ENCODE measurements around the gene CAMSAP1. TPM values are rescaled to one million over a fixed set of nuclear protein-coding genes. Genes with fewer than 3 reads are reported as not detected.

CAMSAP1 gene
- total RNA-seq, 1 experiment from 2014 or later = 24.8 TPM

- ATAC-seq = no peak
- Histone ChIP-seq H3K9me3 (ENCODE audit: control insufficient read depth, insufficient read depth, low read depth, low read length) (no peaks in the 10 kb centered on the region), H3K4me3 (ENCODE audit: low read depth in 2 of 2, low read length in 2 of 2) (no peak overlapping the region), H3K36me3 (ENCODE audit: control insufficient read depth, insufficient read depth, low read length) (no peaks in the 10 kb centered on the region), H3K27ac (ENCODE audit: low read length) (no peak overlapping the region), H3K27me3 (ENCODE audit: control insufficient read depth, insufficient read depth, low read length) (no peaks in the 10 kb centered on the region), H3K4me1 (ENCODE audit: control insufficient read depth, insufficient read depth, low read length) (no peaks in the 10 kb centered on the region)
- no TSS peak for BruUV-seq (replicated peaks)
- POLR2A ChIA-PET = interaction anchor here (0.6 kb wide), 1 partner anchor 102 kb away, joined by 5 read pairs; the partner anchor contains the start of gene CAMSAP1
- intact Hi-C loops (cut with micrococcal nuclease; ENCODE audit: unreplicated experiment) (no loop called here), in situ Hi-C loops (cut with HindIII; ENCODE audit: low pct_unique_long_range_greater_than_20kb, low sequenced_read_pairs) (no loop called here)
- DNase-seq (ENCODE audit: low read depth, low spot score) = no peak
- CTCF ChIA-PET = interaction anchor here (0.5 kb wide), 1 partner anchor 49 kb away, joined by 4 read pairs; no protein-coding TSS in a partner anchor
- TF ChIP-seq REST (IDR thresholded peaks at IDR 0.05; ENCODE audit: insufficient read depth in 1 of 2, low read depth in 2 of 2, low read length in 1 of 2) = no peak
- no peak for TF ChIP-seq POLR2AphosphoS5 (IDR thresholded peaks at IDR 0.05; ENCODE audit: low read depth, low read length)
- no peak for TF ChIP-seq CTCF (IDR thresholded peaks at IDR 0.05)
- TF ChIP-seq TCF7L2 (IDR thresholded peaks at IDR 0.05; ENCODE audit: low read depth, low read length) = no peak
- TF ChIP-seq SIN3A (IDR thresholded peaks at IDR 0.05; ENCODE audit: borderline replicate concordance, insufficient read depth, low read depth, low read length) = no peak
Observed at GRCh38 chr9:135805422-135806022, 101.8 kb downstream of the CAMSAP1 start.

- H3K27me3 ChIP-seq (ENCODE audit: control insufficient read depth, insufficient read depth, low read length) = no peaks in the 10 kb centered on the region
- in situ Hi-C loops (cut with HindIII; ENCODE audit: low pct_unique_long_range_greater_than_20kb, low sequenced_read_pairs) (no loop called here), intact Hi-C loops (cut with micrococcal nuclease; ENCODE audit: unreplicated experiment) (no loop called here)
- ChIA-PET POLR2A (interaction anchor here (0.6 kb wide), 1 partner anchor 102 kb away, joined by 5 read pairs; the partner anchor contains the start of gene CAMSAP1), CTCF (interaction anchor here (0.5 kb wide), 1 partner anchor 49 kb away, joined by 4 read pairs; no protein-coding TSS in a partner anchor)
- ATAC-seq (no peak), DNase-seq (ENCODE audit: low read depth, low spot score) (no peak)
- no peaks in the 10 kb centered on the region for H3K36me3 ChIP-seq (ENCODE audit: control insufficient read depth, insufficient read depth, low read length)
- no TSS peak for BruUV-seq (replicated peaks)
- H3K9me3 ChIP-seq (ENCODE audit: control insufficient read depth, insufficient read depth, low read depth, low read length) = no peaks in the 10 kb centered on the region
- no peaks in the 10 kb centered on the region for H3K4me1 ChIP-seq (ENCODE audit: control insufficient read depth, insufficient read depth, low read length)
- TF ChIP-seq SIN3A (IDR thresholded peaks at IDR 0.05; ENCODE audit: borderline replicate concordance, insufficient read depth, low read depth, low read length) = no peak
- no peak overlapping the region for H3K27ac ChIP-seq (ENCODE audit: low read length)
- H3K4me3 ChIP-seq (ENCODE audit: low read depth in 2 of 2, low read length in 2 of 2) = no peak overlapping the region
Observed at GRCh38 chr9:135804581-135805421, 102.5 kb downstream of the CAMSAP1 start.
